Smooth muscle cell (in vitro differentiated cells): Measurements from ENCODE around the gene MTERF4. TPM values are rescaled to one million over a fixed set of nuclear protein-coding genes. Genes with fewer than 3 reads are reported as not detected.

ENCODE experiments used
- DNase-seq: peaks from one replicate; lab custom pipeline; 2025; ENCODE audit not compliant: unreplicated experiment; lab: John Stamatoyannopoulos, UW
- H2AFZ ChIP-seq: fragments of 200-600 bp; sonication (generic); 2 replicates; pipeline ENCODE4 v1.6.0; 2016; ENCODE audit warnings: antibody characterized with exemption, low read depth, mild to moderate bottlenecking
- H3F3A ChIP-seq: fragments of 200-600 bp; sonication (generic); 2 replicates; pipeline ENCODE4 v1.6.0; 2017; ENCODE audit warnings: antibody characterized with exemption, low read depth
- H3K27ac ChIP-seq: fragments of 200-600 bp; sonication (generic); 2 replicates; pipeline ENCODE4 v1.5.1; 2016; ENCODE audit warnings: low read depth, mild to moderate bottlenecking
- H3K27me3 ChIP-seq: fragments of 200-600 bp; sonication (generic); 2 replicates; pipeline ENCODE4 v1.6.1; 2016; ENCODE audit warnings: low read depth, mild to moderate bottlenecking
- H3K36me3 ChIP-seq: fragments of 200-600 bp; sonication (generic); 2 replicates; pipeline ENCODE4 v1.5.1; 2016; ENCODE audit warnings: low read depth
- H3K4me1 ChIP-seq: fragments of 200-600 bp; sonication (generic); 2 replicates; pipeline ENCODE4 v1.5.1; 2016; ENCODE audit warnings: low read depth
- H3K4me2 ChIP-seq: fragments of 200-600 bp; sonication (generic); 2 replicates; pipeline ENCODE4 v1.6.0; 2016; ENCODE audit warnings: mild to moderate bottlenecking
- H3K4me3 ChIP-seq: fragments of 200-600 bp; sonication (generic); 2 replicates; pipeline ENCODE4 v1.5.1; 2016; ENCODE audit warnings: mild to moderate bottlenecking
- H3K79me2 ChIP-seq: fragments of 200-600 bp; sonication (generic); 2 replicates; pipeline ENCODE4 v1.6.0; 2016; ENCODE audit warnings: low read depth, mild to moderate bottlenecking
- H3K9ac ChIP-seq: fragments of 200-600 bp; sonication (generic); 2 replicates; pipeline ENCODE4 v1.6.0; 2016; ENCODE audit warnings: low read depth
- H3K9me3 ChIP-seq: fragments of 200-600 bp; sonication (generic); replicated peaks from 2 replicates; pipeline ENCODE4 v1.5.1; 2016; ENCODE audit warnings: low read depth
- H4K20me1 ChIP-seq: fragments of 200-600 bp; sonication (generic); 2 replicates; pipeline ENCODE4 v1.6.0; 2016; ENCODE audit warnings: low read depth
- CTCF ChIP-seq: fragments of 200-600 bp; sonication (generic); IDR thresholded peaks from 2 replicates; pipeline ENCODE4 v1.5.1; 2017; ENCODE audit warnings: borderline replicate concordance, mild to moderate bottlenecking, antibody characterized with exemption; ENCODE audit not compliant: insufficient read depth, poor library complexity, severe bottlenecking
- WGBS: methylation state at CpG from one replicate; pipeline ENCODE4 v1.1.7; 2016; ENCODE audit warnings: low lambda C conversion rate; 5-methylcytosine and 5-hydroxymethylcytosine counted together
- polyA plus RNA-seq: library from polyadenylated mRNA; unstranded; fragments of >200 nt; fragmentation: Nextera tagmentation; extraction: Ambion mirVana; gene quantifications from 2 replicates; pipeline ENCODE4 v1.2.1, GENCODE V29; 2016
- total RNA-seq: library from RNA; depleted of rRNA; stranded (reverse); fragments of >200 nt; gene quantifications from 2 replicates; pipeline ENCODE4 v1.2.3, GENCODE V29; 2014

The MTERF4 gene
- total and polyA plus RNA-seq, 2 experiments from 2014 or later = 13.7 to 27.3 TPM

GRCh38 chr2:241129086-241129871 is 27.2 kb upstream of the MTERF4 start:
- no peaks in the 10 kb centered on the region for H4K20me1 ChIP-seq
- H3K4me2 ChIP-seq = no peak overlapping the region
- H3K36me3 ChIP-seq = no peaks in the 10 kb centered on the region
- no peak overlapping the region for H3K27ac ChIP-seq
- H3K27me3 ChIP-seq = no peaks in the 10 kb centered on the region
- DNase-seq = no peak
- H3K9me3 ChIP-seq = no peaks in the 10 kb centered on the region
- H3K9ac ChIP-seq = no peak overlapping the region
- no peak overlapping the region for H2AFZ ChIP-seq
- no peaks in the 10 kb centered on the region for H3K79me2 ChIP-seq
- 94% methylated on average over 12 of the region's 12 CpGs for WGBS
- no peaks in the 10 kb centered on the region for H3K4me1 ChIP-seq
- no peak overlapping the region for H3K4me3 ChIP-seq
- TF ChIP-seq CTCF = no peak
- no peaks in the 10 kb centered on the region for H3F3A ChIP-seq

- no peak for TF ChIP-seq CTCF
- no peaks in the 10 kb centered on the region for H4K20me1 ChIP-seq
- no peaks in the 10 kb centered on the region for H3K4me1 ChIP-seq
- DNase-seq = no peak
- no peak overlapping the region for H3K27ac ChIP-seq
- H3K9ac ChIP-seq = no peak overlapping the region
- no peaks in the 10 kb centered on the region for H3K79me2 ChIP-seq
- no peaks in the 10 kb centered on the region for H3F3A ChIP-seq
- H3K27me3 ChIP-seq = no peaks in the 10 kb centered on the region
- no peaks in the 10 kb centered on the region for H3K9me3 ChIP-seq
- H3K4me2 ChIP-seq = no peak overlapping the region
- H3K4me3 ChIP-seq = no peak overlapping the region
- H3K36me3 ChIP-seq = no peaks in the 10 kb centered on the region
- no peak overlapping the region for H2AFZ ChIP-seq
- WGBS = 99% methylated on average over 7 of the region's 8 CpGs
Observed at GRCh38 chr2:241128266-241128665, 26.2 kb upstream of the MTERF4 start.

- Histone ChIP-seq H3K4me3 (no peak overlapping the region), H3K9me3 (no peaks in the 10 kb centered on the region), H3K36me3 (no peaks in the 10 kb centered on the region), H3K9ac (no peak overlapping the region), H3K27ac (no peak overlapping the region), H3F3A (no peaks in the 10 kb centered on the region), H3K79me2 (no peaks in the 10 kb centered on the region), H3K4me1 (no peaks in the 10 kb centered on the region), H4K20me1 (no peaks in the 10 kb centered on the region), H3K4me2 (no peak overlapping the region), H3K27me3 (no peaks in the 10 kb centered on the region), H2AFZ (no peak overlapping the region)
- WGBS = 93% methylated on average over 18 of the region's 18 CpGs
- no peak for TF ChIP-seq CTCF
- DNase-seq = no peak
Observed at GRCh38 chr2:241126771-241127202, 24.7 kb upstream of the MTERF4 start.

GRCh38 chr2:241126201-241126611 is 24.1 kb upstream of the MTERF4 start:
- H3K4me1 ChIP-seq = no peaks in the 10 kb centered on the region
- no peaks in the 10 kb centered on the region for H3F3A ChIP-seq
- no peak overlapping the region for H3K9ac ChIP-seq
- H4K20me1 ChIP-seq = no peaks in the 10 kb centered on the region
- WGBS = 96% methylated on average over 21 of the region's 21 CpGs
- no peaks in the 10 kb centered on the region for H3K79me2 ChIP-seq
- no peak overlapping the region for H3K4me2 ChIP-seq
- H3K27me3 ChIP-seq = no peaks in the 10 kb centered on the region
- no peak overlapping the region for H3K4me3 ChIP-seq
- H3K27ac ChIP-seq = no peak overlapping the region
- no peak for TF ChIP-seq CTCF
- no peaks in the 10 kb centered on the region for H3K9me3 ChIP-seq
- H3K36me3 ChIP-seq = no peaks in the 10 kb centered on the region
- no peak overlapping the region for H2AFZ ChIP-seq
- no peak for DNase-seq
